ENCODE data around the gene AOAH. TPM values are rescaled to one million over a fixed set of nuclear protein-coding genes. Genes with fewer than 3 reads are reported as not detected.

Gene AOAH
- total RNA-seq, 4 donors from 2014 or later = 0.69 to 3.2 (median 2.2) TPM

DNA sequence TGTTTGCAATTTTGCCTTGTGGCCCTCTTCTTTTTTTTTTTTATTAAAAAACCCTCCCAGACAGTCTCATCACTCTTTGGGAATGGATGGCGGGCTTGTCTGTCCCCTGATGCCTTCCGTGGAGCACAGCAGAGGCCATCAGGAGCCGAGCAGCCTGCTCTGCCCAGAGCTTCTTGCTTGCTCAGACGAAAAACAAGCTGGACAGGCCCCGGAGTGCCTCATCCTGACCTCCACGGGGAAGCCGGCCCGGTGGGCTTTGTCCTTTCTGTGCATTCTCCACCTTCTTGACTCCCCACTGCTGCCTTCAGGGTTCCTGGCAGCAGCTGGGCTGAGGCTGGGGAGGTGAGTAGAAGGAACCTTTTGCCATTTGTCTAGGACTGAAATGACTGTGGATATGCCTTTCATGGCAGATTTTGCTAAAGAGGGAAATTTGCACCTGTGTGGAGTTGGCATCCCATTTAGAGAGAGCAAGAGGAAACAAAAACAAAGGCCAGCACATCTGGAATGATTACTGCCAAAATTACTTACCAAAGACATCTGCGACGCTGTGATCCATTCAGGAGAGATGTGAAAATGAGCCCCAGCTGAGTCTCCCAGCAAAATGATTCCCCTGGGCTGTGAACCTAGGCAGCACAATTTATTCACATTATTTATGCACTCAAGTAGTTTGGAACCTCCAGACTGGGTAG, 108.3 kb downstream of the AOAH start:
- DNase-seq (ENCODE audit: low spot score in 2 of 2) = no peak
- intact Hi-C loops (cut with DNase I; ENCODE audit: low total_unique reads) = no loop called here
- WGBS, 2 donors = 65 to 70% methylated on average over 10 of the region's 10 CpGs
- no peak overlapping the region for H3K4me3 ChIP-seq (ENCODE audit: low read depth, poor library complexity, severe bottlenecking)
- TF ChIP-seq POLR2A (IDR thresholded peaks at IDR 0.05) = no peak
- TF ChIP-seq, protein P1, sequence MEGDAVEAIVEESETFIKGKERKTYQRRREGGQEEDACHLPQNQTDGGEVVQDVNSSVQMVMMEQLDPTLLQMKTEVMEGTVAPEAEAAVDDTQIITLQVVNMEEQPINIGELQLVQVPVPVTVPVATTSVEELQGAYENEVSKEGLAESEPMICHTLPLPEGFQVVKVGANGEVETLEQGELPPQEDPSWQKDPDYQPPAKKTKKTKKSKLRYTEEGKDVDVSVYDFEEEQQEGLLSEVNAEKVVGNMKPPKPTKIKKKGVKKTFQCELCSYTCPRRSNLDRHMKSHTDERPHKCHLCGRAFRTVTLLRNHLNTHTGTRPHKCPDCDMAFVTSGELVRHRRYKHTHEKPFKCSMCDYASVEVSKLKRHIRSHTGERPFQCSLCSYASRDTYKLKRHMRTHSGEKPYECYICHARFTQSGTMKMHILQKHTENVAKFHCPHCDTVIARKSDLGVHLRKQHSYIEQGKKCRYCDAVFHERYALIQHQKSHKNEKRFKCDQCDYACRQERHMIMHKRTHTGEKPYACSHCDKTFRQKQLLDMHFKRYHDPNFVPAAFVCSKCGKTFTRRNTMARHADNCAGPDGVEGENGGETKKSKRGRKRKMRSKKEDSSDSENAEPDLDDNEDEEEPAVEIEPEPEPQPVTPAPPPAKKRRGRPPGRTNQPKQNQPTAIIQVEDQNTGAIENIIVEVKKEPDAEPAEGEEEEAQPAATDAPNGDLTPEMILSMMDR (IDR thresholded peaks at IDR 0.05) = no peak

DNA sequence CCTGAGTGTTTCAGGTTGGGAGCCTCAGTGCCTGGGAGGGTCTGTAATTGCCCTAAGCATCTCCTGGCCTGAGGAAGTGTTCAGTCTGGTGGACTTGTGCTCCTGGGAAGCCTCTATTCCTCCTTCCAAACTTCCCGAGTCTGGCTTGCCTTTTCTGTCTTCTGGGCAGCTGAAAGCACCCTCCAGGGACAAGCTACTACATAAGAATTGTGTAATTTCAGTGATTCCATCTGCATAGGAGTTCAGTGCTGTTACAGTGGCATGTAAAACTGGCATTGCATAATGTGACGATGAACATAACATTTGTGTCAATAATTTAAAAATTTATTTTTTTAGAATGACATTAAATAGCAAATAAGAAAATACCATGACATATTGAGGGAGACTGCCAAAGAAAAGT, 109.3 kb downstream of the AOAH start:
- 68 to 70% methylated on average over 2 of the region's 2 CpGs for WGBS, 2 donors

DNA sequence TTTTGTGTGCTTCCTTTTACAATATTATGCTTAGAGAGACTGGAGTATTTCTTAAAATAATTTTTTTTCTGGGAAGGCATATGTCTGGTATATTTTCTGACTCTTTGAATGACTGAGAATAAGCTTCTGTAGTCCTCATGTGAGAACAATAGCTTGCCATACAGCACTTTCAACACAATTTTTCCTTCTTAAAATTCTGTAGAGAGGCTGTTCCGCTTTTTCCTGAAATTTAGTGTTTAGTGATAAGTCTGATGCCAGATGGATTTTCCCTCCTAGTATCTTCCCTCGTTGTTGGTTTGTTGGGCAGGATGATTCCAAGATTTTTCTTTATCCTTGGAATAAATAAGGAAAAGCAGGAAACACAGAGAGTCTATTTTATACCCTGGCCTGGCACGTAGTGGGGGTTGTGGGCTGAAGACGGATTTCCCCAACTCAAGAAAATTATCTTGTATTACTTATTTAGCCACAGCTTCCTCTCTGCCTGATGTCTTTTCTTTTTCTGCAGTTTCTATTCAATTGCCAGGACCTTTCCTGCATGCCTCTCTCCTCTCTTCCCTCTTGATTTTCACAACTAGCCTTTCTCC, 111.2 kb downstream of the AOAH start:
- 67 to 70% methylated on average over 4 of the region's 4 CpGs for WGBS, 2 donors
- H3K4me3 ChIP-seq (ENCODE audit: low read depth, poor library complexity, severe bottlenecking) = no peak overlapping the region
- no peak for DNase-seq (ENCODE audit: low spot score in 2 of 2)
- TF ChIP-seq, protein P1 (IDR thresholded peaks at IDR 0.05) = no peak
- no peak for TF ChIP-seq POLR2A (IDR thresholded peaks at IDR 0.05)
- intact Hi-C loops (cut with DNase I; ENCODE audit: low total_unique reads) = no loop called here

More for the DNA sequence above, 109.3 kb downstream of the AOAH start:
- no peak for DNase-seq (ENCODE audit: low spot score in 2 of 2)
- TF ChIP-seq, protein P1 (IDR thresholded peaks at IDR 0.05) = no peak
- TF ChIP-seq POLR2A (IDR thresholded peaks at IDR 0.05) = no peak
- no peak overlapping the region for H3K4me3 ChIP-seq (ENCODE audit: low read depth, poor library complexity, severe bottlenecking)
- intact Hi-C loops (cut with DNase I; ENCODE audit: low total_unique reads) = no loop called here

DNA sequence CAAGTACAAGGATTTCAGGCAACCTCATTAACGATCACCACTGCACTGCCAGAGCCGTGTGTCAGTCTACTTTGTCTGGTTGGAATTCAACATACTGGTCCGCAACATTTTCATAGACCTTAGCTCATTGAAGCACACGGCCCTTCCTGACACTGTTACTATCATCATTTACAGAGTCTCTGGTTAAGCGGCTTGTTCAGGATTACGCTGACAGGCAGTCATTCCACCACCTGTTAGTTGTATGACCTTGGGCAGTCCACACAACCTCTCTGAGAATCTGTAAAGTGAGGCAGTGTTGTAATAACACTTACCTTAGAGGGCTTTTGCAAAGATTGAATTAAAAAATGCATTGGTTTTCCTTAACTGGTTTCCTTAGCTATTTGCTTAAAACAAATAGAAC, 112.6 kb downstream of the AOAH start:
- WGBS, 2 donors = 81 to 89% methylated on average over 6 of the region's 6 CpGs
- DNase-seq (ENCODE audit: low spot score in 2 of 2) = no peak
- H3K4me3 ChIP-seq (ENCODE audit: low read depth, poor library complexity, severe bottlenecking) = no peak overlapping the region
- intact Hi-C loops (cut with DNase I; ENCODE audit: low total_unique reads) = no loop called here
- TF ChIP-seq, protein P1 (IDR thresholded peaks at IDR 0.05) = no peak

DNA sequence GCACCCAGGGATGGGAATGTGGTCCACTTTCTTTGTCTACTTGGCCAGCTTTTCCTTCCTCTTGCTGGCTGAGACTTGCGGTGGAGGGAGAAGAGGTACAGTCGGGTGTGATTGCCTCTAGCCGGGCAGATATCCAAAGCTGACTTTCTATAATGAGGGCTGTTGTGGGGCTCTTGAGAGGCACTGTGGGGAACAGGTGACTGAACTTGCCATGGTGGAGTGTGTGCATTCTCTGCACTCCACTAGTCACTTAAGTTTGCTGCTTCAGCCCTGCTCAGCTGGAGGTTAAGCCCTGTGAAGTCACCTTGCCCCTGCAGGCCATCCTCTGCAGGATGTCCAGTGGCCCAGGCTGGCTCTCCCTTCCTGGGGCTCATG, 116.6 kb downstream of the AOAH start:
- DNase-seq (ENCODE audit: low spot score in 2 of 2) = no peak
- TF ChIP-seq, protein P1 (IDR thresholded peaks at IDR 0.05) = no peak
- no peak for TF ChIP-seq POLR2A (IDR thresholded peaks at IDR 0.05)
- intact Hi-C loops (cut with DNase I; ENCODE audit: low total_unique reads) = no loop called here
- no peak overlapping the region for H3K4me3 ChIP-seq (ENCODE audit: low read depth, poor library complexity, severe bottlenecking)
- 63 to 78% methylated on average over 3 of the region's 3 CpGs for WGBS, 2 donors
